NCI-H187 (cell line): Measurements from ENCODE around the gene TRABD.
"Not testable (repeated sequence)": the region's sequence is repeated elsewhere in the genome, so short reads cannot be mapped to it uniquely, and the experiment has no call there.

Source experiments
- DNase-seq, 2 experiments: peaks; one replicate each; lab custom pipeline; 2025; lab: John Stamatoyannopoulos, UW

The TRABD gene

DNA sequence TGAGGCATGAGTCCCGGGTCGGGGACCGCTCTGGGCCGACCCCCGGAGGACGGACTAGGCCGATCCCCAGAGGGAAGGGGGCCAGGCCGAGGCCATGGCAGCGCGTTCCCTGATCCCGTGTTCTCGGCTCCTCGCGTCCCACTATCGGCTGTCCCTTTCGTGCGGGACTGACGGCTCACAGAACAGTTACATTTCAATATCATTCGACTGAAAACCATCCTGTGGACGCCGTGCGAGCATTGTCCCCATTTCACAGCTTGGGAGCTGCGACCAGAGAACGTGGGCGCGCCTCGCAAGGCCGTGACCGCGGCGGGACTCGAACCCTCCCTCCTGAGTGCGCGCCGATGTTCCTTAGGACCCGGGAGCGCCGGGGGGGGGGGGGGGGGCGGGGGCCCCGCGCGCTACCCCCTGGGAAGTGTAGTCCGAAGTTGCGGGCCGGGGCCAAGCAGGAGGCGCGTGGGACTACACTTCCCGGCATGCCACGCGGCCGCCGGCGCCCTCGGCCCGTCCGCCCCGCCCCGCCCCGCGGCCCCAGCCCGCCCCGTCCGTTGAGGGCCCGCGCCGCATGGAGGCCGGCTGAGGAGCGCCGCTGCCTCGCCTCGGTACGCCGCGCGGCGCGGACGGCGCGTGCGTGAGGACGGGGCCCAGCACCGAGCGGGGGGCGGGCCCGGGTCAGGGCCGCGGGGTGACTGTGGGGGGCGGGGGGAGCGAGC is at the start of gene TRABD:
TSS of gene TRABD (plus strand) at position 539 of the 713 bp plus-strand sequence. CDS start 7,148 bp downstream, outside the sequence.
- peak in 1 of 2 experiments; percentile 68 for DNase-seq

- no peak for DNase-seq
Observed at GRCh38 chr22:50136581-50137015, 49.1 kb upstream of the TRABD start.

DNA sequence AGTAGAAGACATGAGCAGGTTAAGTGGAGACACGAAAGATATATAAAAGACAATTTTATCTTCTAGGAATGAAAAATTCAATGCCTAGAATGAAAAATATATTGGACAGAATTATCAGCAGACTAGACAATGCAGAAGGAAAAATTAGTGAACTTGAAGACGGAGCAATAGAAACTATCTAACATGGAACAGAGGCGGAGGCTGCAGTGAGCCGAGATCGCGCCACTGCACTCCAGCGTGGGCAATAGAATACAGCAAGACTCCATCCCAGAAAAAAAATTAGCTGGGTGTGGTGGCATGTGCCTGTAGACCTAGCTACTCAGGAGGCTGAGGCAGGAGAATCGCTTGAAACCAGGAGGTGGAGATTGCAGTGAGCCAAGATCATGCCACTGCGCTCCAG is 48.4 kb upstream of the TRABD start:
- not testable (repeated sequence) for DNase-seq

GRCh38 chr22:50138041-50138440 is 47.7 kb upstream of the TRABD start:
- no peak for DNase-seq

GRCh38 chr22:50138988-50139387 is 46.7 kb upstream of the TRABD start:
- no peak for DNase-seq

- DNase-seq: no peak
Observed at GRCh38 chr22:50139843-50140415, 45.8 kb upstream of the TRABD start.

DNA sequence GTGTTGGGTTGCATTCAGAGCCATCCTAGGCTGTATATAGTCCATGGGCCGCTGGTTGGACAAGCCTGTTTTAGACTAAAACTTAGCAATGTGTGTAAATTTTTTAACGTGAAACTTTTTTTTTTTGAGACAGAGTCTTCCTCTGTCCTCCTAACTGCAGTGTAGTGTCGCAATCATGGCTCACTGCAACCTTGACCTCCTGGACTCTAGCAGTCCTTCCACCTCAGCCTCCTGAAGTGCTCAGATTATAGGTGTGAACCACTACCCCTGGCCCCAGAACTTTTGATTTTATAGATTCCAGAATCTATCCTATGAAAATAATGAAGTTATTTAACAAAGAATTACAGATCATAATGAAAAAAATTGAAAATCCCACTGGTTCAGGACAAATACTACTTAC is 45.1 kb upstream of the TRABD start:
- no peak for DNase-seq

DNA sequence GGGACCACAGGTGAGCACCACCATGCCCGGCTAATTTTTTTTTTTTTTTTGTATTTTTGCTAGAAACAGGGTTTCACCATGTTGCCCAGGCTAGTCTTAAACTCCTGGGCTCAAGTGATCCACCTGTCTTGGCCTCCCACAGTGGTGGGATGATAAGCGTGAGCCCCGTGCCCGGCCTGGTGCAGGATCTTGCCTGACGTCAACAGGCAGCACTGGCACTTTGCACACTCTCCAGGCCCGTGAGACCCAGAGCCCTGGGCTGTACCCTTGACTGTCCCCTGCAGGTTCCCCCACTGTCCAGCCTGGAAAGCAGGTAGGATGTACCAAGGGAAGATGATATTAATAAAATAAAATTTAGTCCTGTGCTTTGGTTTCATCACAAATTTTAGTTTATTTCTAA is 44.3 kb upstream of the TRABD start:
- no peak for DNase-seq

GRCh38 chr22:50141891-50142363 is 43.8 kb upstream of the TRABD start:
- DNase-seq: no peak

GRCh38 chr22:50143096-50143495 is 42.6 kb upstream of the TRABD start:
- DNase-seq: no peak

- DNase-seq: no peak
Observed at GRCh38 chr22:50144005-50144614, 41.6 kb upstream of the TRABD start.

GRCh38 chr22:50145721-50146438 is 39.8 kb upstream of the TRABD start:
- no peak for DNase-seq

GRCh38 chr22:50146439-50147238 is 39.1 kb upstream of the TRABD start:
- no peak for DNase-seq

DNA sequence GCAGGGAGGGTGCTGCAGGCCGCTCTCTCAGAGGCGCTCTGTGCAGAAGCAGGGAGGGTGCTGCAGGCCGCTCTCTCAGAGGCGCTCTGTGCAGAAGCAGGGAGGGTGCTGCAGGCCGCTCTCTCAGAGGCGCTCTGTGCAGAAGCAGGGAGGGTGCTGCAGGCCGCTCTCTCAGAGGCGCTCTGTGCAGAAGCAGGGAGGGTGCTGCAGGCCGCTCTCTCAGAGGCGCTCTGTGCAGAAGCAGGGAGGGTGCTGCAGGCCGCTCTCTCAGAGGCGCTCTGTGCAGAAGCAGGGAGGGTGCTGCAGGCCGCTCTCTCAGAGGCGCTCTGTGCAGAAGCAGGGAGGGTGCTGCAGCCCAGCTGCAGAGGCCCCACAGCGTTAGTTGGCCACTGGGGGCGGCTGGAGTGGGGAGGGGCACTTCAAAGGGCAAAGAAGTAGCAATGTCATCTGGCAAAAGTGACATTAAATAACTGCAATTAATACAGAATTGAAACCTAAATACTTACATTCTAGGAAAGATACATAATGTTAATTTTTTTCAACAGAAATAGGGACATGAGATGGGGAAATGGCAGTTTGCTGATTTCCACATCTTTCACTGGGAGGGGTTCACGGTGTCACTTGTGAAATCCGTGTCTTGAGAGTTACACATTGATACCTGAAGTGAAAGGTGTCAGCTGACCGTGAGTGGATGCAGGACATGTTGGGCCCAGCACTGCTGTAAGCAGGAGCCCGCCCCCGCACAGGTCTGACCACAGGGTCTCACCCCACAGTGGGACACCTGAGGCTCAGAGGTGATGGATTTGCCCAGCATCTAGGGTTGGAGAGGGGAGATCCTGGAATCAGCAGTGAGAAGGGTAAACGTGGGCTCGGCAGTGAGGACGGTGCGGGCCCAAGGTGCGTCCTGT is 38.2 kb upstream of the TRABD start:
- DNase-seq: not testable (repeated sequence)

- DNase-seq: no peak
Observed at GRCh38 chr22:50148166-50148500, 37.6 kb upstream of the TRABD start.

GRCh38 chr22:50148991-50149721 is 36.6 kb upstream of the TRABD start:
- no peak for DNase-seq

- DNase-seq: no peak
Observed at GRCh38 chr22:50150161-50151129, 35.3 kb upstream of the TRABD start.

DNA sequence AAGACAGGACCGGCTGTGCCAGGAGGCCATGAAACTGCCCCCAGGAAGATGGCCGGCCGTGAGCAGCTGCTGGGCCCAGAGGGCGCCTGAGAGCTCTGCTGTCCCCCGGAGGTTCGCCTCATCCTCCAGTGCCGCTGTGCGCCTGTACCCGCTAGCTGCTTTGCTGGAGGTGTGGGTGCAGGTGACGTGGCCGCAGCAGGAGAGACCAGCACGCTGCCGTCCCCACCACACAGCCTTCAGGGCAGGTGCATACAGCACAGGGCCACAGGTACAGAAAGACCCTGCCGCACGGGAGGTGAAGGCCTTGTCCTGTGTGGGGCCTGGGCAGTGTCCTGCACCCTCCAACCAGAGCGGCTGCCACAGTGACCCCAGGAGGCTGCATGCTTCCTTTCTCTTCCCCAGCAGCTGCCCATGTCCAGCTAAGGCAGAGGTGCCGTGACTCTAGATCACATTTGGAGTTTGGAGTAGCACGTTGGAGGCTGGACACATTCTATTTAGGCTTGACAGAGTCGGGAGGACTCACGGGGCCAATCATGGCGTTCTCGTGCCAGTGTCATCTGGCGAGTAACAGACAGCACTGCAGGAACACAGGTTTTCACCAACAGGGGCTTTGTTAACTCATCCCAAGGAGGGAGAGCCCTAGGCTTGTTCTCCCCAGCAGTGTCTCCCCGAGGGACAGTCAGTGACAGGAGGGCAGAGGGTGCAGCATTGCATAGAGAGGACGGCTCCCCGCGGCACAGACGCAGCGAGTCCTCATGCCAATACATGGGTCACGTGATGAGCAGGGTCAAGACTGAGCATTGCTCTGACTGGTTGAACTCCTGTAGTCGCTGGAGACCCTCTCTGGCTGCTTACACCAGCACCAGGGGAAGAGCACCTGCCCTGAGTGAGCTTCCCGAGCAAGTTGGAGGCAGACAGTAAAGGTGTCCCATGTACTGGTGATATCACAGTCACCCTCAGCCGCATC is 33.9 kb upstream of the TRABD start:
- DNase-seq: no peak
